Fibroblast of the conjunctiva (primary cell): Measurements from ENCODE around the gene USP5.

Source experiments
- DNase-seq: peaks from one replicate; pipeline ENCODE4 v3.0.0-alpha.2; 2010; ENCODE audit warnings: low read depth

Gene USP5

DNA sequence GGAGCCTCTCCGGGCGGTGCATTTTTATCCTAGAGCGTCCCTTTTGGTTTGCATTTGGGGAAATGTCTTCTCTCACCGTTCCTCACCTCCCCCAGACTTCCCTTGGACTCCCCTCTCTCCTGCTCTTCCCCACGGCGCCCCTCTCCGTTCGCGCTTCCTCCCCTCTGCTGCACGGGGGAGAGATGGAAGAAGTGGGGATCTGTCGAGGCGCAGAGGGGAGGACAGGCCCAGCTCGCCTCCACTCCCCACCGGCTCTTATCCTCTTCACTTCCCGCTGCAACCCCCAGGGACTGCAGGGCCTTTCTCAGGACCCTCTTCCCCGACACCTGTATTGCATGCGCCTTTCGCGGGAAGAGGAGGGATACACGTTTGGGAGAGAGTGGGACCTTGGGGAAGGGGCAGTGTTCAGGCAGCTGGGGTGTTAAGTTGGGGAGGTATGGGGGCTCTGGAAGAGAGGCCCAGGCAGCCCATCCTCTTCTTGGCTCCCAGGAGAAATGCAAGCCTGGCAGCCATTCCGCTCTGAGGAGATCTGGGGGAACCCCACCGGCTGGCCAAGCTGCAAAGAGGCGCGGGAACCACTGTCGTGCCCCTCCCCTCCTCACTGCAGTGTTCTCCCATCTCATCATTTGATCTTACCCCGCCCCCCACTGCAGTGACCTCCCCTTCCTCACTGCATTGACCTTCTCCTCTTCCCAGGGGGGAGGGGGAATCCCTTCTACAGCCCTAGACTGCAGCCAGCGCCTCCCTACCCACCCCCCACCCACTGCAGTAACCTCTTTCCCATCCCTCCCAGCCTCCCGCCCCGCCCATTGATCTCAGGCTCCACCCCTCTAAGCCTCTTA is 63.2 kb downstream of the USP5 start:
- DNase-seq, result no peak

DNA sequence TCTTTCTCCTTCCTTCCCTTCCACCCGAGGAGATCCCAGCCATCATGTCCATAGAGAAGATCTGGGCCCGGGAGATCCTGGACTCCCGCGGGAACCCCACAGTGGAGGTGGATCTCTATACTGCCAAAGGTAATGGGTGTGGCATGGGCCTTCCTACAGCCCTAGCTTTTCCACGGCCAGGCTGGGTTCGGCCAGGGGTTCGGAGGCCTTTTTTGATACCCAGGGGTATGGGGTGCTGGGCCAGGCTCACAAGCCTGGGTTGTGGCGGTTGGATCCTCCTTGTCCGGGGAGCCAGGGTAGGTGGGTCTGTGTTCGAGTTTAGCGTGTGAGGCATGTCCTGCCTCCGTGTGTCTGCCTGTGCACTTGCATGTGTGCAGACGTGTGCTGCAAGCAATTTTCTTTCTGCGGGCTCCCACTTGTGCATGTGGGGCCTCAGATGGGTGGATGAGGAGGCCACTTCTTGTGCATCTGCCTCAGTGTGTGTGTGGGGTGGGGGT is 63.9 kb downstream of the USP5 start:
- no peak for DNase-seq
